ENCODE results near the gene RADX.

DNA sequence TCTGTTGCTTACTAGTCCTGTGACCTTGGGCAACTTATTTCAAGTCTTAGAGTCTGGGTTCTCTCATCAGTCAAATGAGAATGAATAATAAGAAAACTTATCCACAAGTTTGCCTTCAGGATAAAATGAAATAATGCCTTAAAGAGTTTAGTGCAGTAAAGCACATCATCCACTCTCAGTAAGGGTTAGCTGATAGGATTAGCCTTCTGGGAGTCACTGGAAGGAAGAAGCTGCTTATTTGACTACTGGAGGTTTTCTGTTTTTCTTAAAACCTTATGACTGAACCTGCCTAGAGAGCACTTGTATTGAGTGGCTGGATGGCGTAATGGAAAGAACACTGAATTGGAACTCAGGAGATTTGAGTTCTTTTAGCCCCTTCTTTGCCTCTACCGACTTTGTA is 116.6 kb downstream of the RADX start:
- TF ChIP-seq CTCF (IDR thresholded peaks at IDR 0.05) (no peak), RAD21 (IDR thresholded peaks at IDR 0.05; ENCODE audit: low read length) (no peak), RXRA (IDR thresholded peaks at IDR 0.05; ENCODE audit: borderline replicate concordance, low read depth) (no peak), YY1 (IDR thresholded peaks at IDR 0.05; ENCODE audit: low read depth) (no peak), POLR2AphosphoS5 (IDR thresholded peaks at IDR 0.05; ENCODE audit: low read depth, low read length) (no peak), IRF3 (IDR thresholded peaks at IDR 0.05; ENCODE audit: low read depth, low read length) (no peak), NFIC (IDR thresholded peaks at IDR 0.05; ENCODE audit: borderline replicate concordance) (no peak)
- TF ChIP-seq, protein P1, sequence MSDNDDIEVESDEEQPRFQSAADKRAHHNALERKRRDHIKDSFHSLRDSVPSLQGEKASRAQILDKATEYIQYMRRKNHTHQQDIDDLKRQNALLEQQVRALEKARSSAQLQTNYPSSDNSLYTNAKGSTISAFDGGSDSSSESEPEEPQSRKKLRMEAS (IDR thresholded peaks at IDR 0.05; ENCODE audit: low read depth) = no peak

All from SK-N-SH (cell line).